Activated T-helper 1 cell treated with anti-CD3 and anti-CD28 coated beads, Interleukin-12 subunit alpha, Interleukin-12 subunit beta, Interleukin-2, Interleukin-4 antibody, amounts not matched to agents 30 ng/mL and 10 ng/mL and 1 ng/mL, durations not matched to agents 14 hours and 24 hours and 36 hours (primary cell): Measurements from ENCODE around the gene ADAMTS12. TPM values are rescaled to one million over a fixed set of nuclear protein-coding genes. Genes with fewer than 3 reads are reported as not detected.
"Not testable (repeated sequence)": the region's sequence is repeated elsewhere in the genome, so short reads cannot be mapped to it uniquely, and the experiment has no call there.

Experiments used
- DNase-seq: peaks from one replicate; pipeline ENCODE4 v3.0.0; 2021; ENCODE audit warnings: low spot score
- H3K27ac Mint-ChIP-seq: one replicate; pipeline ENCODE4 v1.8.0; 2021; ENCODE audit warnings: mild to moderate bottlenecking, mixed read lengths
- H3K27me3 Mint-ChIP-seq: one replicate; pipeline ENCODE4 v1.8.0; 2022; ENCODE audit warnings: mild to moderate bottlenecking, moderate library complexity, mixed read lengths; ENCODE audit not compliant: insufficient read depth
- H3K36me3 Mint-ChIP-seq: one replicate; pipeline ENCODE4 v1.8.0; 2021; ENCODE audit warnings: low read depth, mixed read lengths
- H3K4me1 Mint-ChIP-seq: one replicate; pipeline ENCODE4 v1.8.0; 2021; ENCODE audit warnings: low read depth, mixed read lengths
- H3K4me3 Mint-ChIP-seq: one replicate; pipeline ENCODE4 v1.8.0; 2021; ENCODE audit warnings: mild to moderate bottlenecking, moderate library complexity, mixed read lengths
- H3K9me3 Mint-ChIP-seq: one replicate; pipeline ENCODE4 v1.8.0; 2021; ENCODE audit warnings: mixed read lengths
- intact Hi-C: fragments of 100-400 bp; cut with micrococcal nuclease; formaldehyde crosslinking; loops from one replicate; pipeline ENCODE4 v1.15.1; 2024
- total RNA-seq: library from RNA; stranded (reverse); gene quantifications from 2 replicates; pipeline ENCODE4 v1.2.3, GENCODE V29; 2022

The ADAMTS12 gene
- total RNA-seq, 1 donor from 2014 or later, result not detected

DNA sequence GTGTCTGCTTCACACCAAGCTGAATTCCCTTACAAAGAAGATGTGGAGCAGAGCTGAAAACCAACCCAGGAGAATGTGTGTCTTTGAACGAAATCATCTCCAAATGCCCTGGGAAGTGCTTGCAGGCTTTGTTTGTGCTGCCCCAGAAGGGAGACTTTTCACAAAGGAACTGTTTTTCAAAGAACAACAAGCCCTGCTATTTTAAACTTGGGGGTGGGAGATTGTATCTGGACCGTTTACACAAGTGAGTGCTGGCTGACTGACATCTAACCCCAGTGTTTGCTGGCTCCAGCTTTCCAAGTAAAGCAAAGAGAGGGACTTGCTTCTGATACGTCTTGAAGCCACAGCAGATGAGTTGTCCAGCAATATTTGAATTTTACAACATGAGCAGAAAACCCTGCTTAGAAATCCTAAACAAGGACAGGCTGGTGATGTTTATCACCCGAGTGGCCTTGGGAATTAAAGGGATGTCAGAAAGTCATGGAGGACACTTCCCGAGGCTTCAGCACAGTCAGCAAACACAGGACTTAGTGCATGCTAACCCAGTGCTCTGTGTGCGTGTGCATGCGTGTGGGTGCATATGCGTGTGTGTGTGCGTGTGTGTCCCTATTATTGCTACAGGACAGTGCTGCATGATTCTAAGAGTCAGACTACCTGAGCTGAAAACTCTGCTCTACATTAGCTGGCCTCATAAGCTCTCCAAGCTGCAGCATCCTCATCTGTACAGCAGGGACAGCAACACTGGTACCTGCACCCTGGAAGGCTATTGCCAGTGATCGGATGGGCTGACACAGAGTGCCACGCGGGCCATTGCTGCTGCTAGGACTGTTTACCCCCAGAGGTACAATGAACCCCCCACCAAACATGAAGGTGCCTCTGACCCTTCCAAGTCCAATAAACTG, 1.4 kb downstream of the ADAMTS12 start:
- no peaks in the 10 kb centered on the region for H3K36me3 Mint-ChIP-seq
- DNase-seq, result no peak
- H3K9me3 Mint-ChIP-seq, result no peaks in the 10 kb centered on the region
- no peak overlapping the region for H3K27ac Mint-ChIP-seq
- H3K27me3 Mint-ChIP-seq, result peaks cover 41% of the 10 kb centered on the region
- H3K4me1 Mint-ChIP-seq, result peaks cover 5% of the 10 kb centered on the region
- H3K4me3 Mint-ChIP-seq, result no peak overlapping the region
- intact Hi-C loops, result no loop called here

DNA sequence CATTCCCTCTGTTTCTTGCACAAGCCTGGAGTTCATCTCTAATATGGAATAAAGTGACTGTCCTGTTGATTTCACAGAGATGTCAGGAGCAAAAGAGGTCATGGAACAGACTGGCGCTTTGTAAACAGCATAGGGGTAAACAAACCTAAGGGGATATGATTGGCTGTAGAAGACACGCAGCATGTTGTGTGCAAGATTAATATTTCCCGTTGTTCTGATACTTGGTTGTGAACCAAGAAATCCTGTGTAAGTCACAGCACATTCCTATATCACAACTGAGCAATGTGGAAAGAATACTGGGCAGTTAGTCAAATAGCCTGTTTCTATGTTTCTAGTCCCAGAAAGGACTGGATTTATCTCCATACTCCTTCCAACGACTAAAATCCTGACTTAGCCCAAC, 3.2 kb downstream of the ADAMTS12 start:
- intact Hi-C loops, result no loop called here
- H3K4me1 Mint-ChIP-seq, result peaks cover 5% of the 10 kb centered on the region
- H3K27me3 Mint-ChIP-seq, result peaks cover 35% of the 10 kb centered on the region
- H3K9me3 Mint-ChIP-seq, result no peaks in the 10 kb centered on the region
- H3K4me3 Mint-ChIP-seq, result no peak overlapping the region
- no peak overlapping the region for H3K27ac Mint-ChIP-seq
- H3K36me3 Mint-ChIP-seq, result no peaks in the 10 kb centered on the region
- DNase-seq, result no peak

DNA sequence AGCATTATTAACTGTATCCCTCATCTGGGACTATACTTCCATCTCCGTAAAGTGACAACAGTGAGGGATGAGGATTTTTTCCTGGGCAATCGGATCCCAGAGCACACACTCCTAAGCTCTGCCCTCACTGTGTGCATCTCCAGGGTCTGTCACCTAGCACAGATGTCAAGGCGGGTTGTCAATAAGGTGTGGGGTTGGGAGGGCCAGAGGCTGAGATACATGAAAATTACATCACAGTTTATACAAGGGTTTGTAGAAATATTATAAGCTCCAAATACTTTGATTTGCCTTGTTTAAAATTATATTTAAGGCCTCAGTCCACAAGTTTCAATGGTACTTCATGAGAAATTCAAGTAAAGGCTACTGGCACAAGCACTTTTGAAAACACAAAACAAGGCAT, 4.5 kb downstream of the ADAMTS12 start:
- peaks cover 5% of the 10 kb centered on the region for H3K4me1 Mint-ChIP-seq
- intact Hi-C loops, result no loop called here
- no peaks in the 10 kb centered on the region for H3K9me3 Mint-ChIP-seq
- H3K4me3 Mint-ChIP-seq, result no peak overlapping the region
- H3K36me3 Mint-ChIP-seq, result no peaks in the 10 kb centered on the region
- no peak for DNase-seq
- peaks cover 22% of the 10 kb centered on the region for H3K27me3 Mint-ChIP-seq
- H3K27ac Mint-ChIP-seq, result no peak overlapping the region

DNA sequence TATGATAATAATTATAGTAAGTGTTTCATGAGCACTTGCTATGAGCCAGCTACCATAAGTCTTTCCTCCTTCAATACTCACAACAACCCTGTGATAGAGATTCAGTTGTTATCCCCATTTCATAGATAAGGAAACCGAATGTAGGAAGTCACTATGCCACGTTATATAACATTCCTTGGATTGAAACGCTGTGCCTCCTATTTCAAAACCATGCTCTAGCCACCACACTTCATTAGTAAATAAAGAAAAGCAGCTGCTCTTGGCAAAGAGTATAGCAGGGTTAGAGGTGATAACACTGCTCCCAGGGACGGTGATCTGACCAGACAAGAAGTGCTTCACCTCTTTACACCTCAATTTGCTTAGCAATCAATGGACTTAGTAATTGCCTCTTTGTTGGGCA, 5.5 kb downstream of the ADAMTS12 start:
- peaks cover under 1% of the 10 kb centered on the region for H3K4me1 Mint-ChIP-seq
- peaks cover 18% of the 10 kb centered on the region for H3K27me3 Mint-ChIP-seq
- DNase-seq, result no peak
- H3K27ac Mint-ChIP-seq, result no peak overlapping the region
- intact Hi-C loops, result no loop called here
- H3K36me3 Mint-ChIP-seq, result no peaks in the 10 kb centered on the region
- H3K4me3 Mint-ChIP-seq, result no peak overlapping the region
- H3K9me3 Mint-ChIP-seq, result no peaks in the 10 kb centered on the region

DNA sequence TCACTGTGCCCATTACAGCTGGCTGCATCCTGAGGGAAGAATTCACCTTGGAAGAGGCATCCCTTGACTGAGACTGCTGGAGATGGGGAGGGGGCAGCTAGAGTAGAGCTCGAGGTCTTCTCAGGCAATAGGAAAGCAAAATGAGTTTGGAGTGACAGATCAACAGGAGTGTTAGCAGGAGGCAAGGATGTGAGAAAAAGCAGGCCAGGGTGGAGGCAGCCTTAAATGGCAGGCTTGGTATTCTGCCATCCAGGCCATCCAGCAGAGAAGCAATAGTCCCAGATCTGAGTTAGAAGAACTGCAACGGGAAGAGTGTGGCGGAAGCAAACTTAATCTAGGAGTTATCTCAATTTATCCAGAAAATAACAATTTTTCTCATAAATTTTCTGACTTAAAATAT, 6.1 kb downstream of the ADAMTS12 start:
- DNase-seq, result no peak
- intact Hi-C loops, result no loop called here

DNA sequence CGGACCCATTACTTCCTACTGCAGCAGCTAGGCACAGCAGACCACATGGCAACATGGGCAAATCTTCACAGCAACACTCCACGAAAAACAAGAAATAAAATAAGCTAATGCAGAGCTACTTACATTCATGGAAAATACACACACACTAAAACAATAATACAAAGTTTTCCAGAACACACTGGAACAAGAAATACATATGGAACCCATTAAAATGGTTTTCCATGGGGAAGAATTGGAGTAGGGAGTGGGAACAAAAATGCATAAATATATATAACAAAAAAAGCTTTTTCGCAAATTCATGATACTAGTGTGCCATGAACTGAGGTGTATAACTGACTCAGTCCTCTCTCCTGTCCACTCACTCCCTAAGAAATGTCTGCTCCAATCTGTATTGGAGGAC, 8.3 kb downstream of the ADAMTS12 start:
- no peaks in the 10 kb centered on the region for H3K9me3 Mint-ChIP-seq
- no peaks in the 10 kb centered on the region for H3K4me1 Mint-ChIP-seq
- intact Hi-C loops, result no loop called here
- no peak overlapping the region for H3K27ac Mint-ChIP-seq
- no peaks in the 10 kb centered on the region for H3K36me3 Mint-ChIP-seq
- no peak overlapping the region for H3K4me3 Mint-ChIP-seq
- DNase-seq, result no peak
- H3K27me3 Mint-ChIP-seq, result peaks cover 4% of the 10 kb centered on the region

More for the DNA sequence above, 6.1 kb downstream of the ADAMTS12 start:
- H3K27me3 Mint-ChIP-seq, result peaks cover 12% of the 10 kb centered on the region
- no peak overlapping the region for H3K27ac Mint-ChIP-seq
- H3K4me1 Mint-ChIP-seq, result no peaks in the 10 kb centered on the region
- no peaks in the 10 kb centered on the region for H3K9me3 Mint-ChIP-seq
- H3K4me3 Mint-ChIP-seq, result no peak overlapping the region
- no peaks in the 10 kb centered on the region for H3K36me3 Mint-ChIP-seq

DNA sequence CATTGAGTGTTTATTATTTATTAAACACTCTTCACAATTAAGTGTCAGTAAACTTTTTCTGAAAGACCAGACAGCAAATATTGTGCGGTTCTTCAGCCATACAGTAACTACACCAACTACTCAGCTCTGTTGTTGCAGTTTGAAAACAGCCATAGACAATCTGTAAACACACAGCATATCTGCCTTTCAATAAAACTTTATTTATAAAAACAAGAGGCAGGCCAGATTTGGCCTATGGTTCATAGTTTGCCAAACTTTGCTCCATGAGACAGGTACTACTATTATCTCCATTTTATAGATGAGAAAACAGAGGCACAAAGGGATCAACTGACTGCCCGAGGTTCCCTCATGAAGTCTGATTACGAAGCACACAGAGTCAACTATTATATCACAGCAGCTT, 11.5 kb downstream of the ADAMTS12 start:
- H3K27ac Mint-ChIP-seq, result no peak overlapping the region
- H3K36me3 Mint-ChIP-seq, result no peaks in the 10 kb centered on the region
- intact Hi-C loops, result no loop called here
- peaks cover 6% of the 10 kb centered on the region for H3K27me3 Mint-ChIP-seq
- no peak overlapping the region for H3K4me3 Mint-ChIP-seq
- H3K4me1 Mint-ChIP-seq, result no peaks in the 10 kb centered on the region
- no peak for DNase-seq
- H3K9me3 Mint-ChIP-seq, result no peaks in the 10 kb centered on the region

DNA sequence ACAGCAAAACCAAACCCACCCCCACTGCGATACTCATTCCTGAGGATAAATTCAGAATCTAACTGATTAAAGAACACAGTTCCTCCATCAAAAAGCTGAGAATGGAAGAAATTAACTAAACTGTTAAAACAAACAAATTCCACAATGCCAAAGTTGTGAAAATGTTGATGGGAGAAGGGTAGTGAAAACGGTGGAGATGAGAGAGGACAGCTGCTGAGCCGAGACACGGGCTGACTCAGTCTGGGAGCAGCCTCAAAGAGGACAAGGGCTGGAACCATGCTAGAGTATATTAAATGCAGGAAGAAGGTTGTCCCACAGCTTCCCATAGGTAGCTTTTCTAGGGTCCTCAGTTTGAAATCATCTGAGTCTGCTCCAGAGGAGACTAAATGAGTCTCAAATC, 14.3 kb downstream of the ADAMTS12 start:
- Mint-ChIP-seq H3K27me3 (peaks cover 2% of the 10 kb centered on the region), H3K36me3 (no peaks in the 10 kb centered on the region), H3K27ac (no peak overlapping the region), H3K4me3 (no peak overlapping the region), H3K9me3 (no peaks in the 10 kb centered on the region), H3K4me1 (no peaks in the 10 kb centered on the region)
- intact Hi-C loops, result no loop called here
- DNase-seq, result no peak

DNA sequence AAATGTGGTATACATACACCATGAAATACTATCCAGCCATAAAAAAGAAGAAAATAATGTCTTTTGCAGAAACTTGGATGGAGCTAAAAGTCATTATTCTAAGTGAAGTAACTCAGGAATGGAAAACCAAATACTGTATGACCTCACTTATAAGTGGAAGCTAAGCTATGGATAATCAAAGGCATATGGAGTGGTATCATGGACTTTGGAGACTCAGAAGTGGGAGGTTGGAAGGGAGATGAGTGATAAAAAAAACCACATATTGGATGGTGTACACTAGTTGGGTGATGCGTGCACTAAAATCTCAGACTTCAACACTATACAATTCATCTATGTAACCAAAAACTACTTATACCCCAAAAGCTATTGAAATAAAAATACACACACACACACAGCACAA, 24.5 kb downstream of the ADAMTS12 start:
- Mint-ChIP-seq H3K9me3 (peaks cover 7% of the 10 kb centered on the region), H3K27me3 (peaks cover 4% of the 10 kb centered on the region), H3K4me3 (no peak overlapping the region), H3K4me1 (no peaks in the 10 kb centered on the region), H3K36me3 (no peaks in the 10 kb centered on the region), H3K27ac (no peak overlapping the region)
- intact Hi-C loops, result no loop called here
- no peak for DNase-seq

DNA sequence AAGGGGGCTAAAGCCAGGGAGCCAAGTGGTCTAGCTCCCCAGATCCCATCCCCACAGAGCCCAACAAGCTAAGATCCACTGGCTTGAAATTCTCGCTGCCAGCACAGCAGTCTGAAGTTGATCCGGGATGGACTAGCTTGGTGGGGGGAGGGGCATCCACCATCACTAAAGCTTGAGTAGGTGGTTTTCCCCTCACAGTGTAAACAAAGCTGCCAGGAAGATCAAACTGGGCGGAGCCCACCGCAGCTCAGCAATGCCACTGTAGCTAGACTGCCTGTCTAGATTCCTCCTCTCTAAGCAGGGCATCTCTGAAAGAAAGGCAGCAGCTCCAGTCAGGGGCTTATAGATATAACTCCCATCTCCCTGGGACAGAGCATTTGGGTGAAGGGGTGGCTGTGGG, 32.6 kb downstream of the ADAMTS12 start:
- H3K4me3 Mint-ChIP-seq, result peak overlapping the region; percentile 15
- intact Hi-C loops, H3K36me3 Mint-ChIP-seq: not testable (repeated sequence)

DNA sequence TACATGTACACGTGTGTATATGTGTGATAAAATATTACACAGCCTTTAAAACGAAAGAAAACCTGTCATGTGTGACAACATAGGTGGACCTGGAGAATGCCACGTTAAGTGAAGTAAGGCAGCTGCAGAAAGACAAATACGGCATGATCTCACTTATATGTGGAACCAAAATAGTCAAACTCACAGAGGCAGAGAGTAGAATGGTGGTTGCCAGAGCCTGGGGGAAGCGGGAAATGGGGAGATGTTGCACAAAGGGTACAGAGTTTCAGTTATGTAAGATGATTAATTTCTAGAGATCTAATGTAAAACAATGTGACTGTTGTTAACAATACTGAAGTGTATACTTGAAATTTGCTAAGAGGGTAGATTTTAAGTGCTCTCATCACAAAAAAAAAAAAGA, 34.8 kb downstream of the ADAMTS12 start:
- intact Hi-C loops, result no loop called here
- Mint-ChIP-seq H3K4me3 (no peak overlapping the region), H3K9me3 (peaks cover 5% of the 10 kb centered on the region), H3K36me3 (peaks cover 1% of the 10 kb centered on the region), H3K4me1 (peaks cover 19% of the 10 kb centered on the region), H3K27me3 (peaks cover 19% of the 10 kb centered on the region), H3K27ac (no peak overlapping the region)
- DNase-seq, result no peak

More for the DNA sequence above, 32.6 kb downstream of the ADAMTS12 start:
- not testable (repeated sequence) for H3K27ac Mint-ChIP-seq, H3K9me3 Mint-ChIP-seq
- peak; percentile 33 for DNase-seq
- H3K4me1 Mint-ChIP-seq, result peaks cover 19% of the 10 kb centered on the region
- peaks cover 14% of the 10 kb centered on the region for H3K27me3 Mint-ChIP-seq

DNA sequence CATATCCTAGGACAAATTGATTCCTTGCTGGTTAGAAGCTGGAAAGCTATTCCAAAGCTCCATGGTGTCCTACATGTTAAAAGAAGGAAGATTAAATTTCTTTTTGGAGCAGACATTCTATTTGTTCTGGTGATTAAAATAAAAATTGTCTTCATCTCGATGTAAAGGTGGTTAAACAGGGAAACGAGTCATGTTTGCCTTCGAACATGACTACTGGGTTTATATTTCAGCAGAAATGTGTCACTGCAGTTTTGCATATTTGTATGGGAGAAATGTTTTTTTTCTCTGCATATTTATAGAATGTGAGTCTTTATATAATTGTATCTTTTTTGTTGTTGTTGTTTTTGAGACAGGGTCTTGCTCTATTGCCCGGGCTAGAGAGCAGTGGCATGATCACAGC, 36.4 kb downstream of the ADAMTS12 start:
- H3K36me3 Mint-ChIP-seq, result peaks cover 1% of the 10 kb centered on the region
- peaks cover 22% of the 10 kb centered on the region for H3K27me3 Mint-ChIP-seq
- peaks cover 15% of the 10 kb centered on the region for H3K4me1 Mint-ChIP-seq
- H3K4me3 Mint-ChIP-seq, result no peak overlapping the region
- no peak overlapping the region for H3K27ac Mint-ChIP-seq
- DNase-seq, result no peak
- no peaks in the 10 kb centered on the region for H3K9me3 Mint-ChIP-seq
- intact Hi-C loops, result no loop called here

DNA sequence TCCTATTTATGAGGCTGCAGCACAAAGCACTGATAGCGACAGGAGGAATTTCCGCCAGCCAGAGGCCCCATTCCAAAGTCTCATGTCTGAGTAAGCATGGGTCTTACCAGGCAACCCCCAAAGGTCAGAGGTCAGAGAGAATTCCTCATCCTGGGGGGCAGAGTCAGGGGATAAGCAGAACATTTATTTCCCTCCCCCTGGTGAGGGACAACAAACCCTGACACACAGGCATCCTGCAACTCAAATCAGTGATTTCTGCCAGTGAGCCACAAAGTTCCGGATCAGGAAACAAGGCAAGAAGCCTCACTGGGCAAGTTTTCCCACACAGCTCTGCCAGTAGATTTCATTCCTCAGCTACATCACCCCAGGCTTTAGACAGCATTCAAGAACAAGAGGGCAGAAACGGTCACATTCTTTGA, 37.0 kb downstream of the ADAMTS12 start:
- no peak overlapping the region for H3K4me3 Mint-ChIP-seq
- H3K9me3 Mint-ChIP-seq, result no peaks in the 10 kb centered on the region
- no peak for DNase-seq
- peaks cover 22% of the 10 kb centered on the region for H3K27me3 Mint-ChIP-seq
- H3K4me1 Mint-ChIP-seq, result peaks cover 21% of the 10 kb centered on the region
- intact Hi-C loops, result no loop called here
- H3K27ac Mint-ChIP-seq, result no peak overlapping the region
- H3K36me3 Mint-ChIP-seq, result no peaks in the 10 kb centered on the region
